ENCODE results near the gene AGAP3. TPM values are rescaled to one million over a fixed set of nuclear protein-coding genes. Genes with fewer than 3 reads are reported as not detected.

Gene AGAP3
- total RNA-seq, 1 experiment from 2014 or later, result 32.6 TPM

DNA sequence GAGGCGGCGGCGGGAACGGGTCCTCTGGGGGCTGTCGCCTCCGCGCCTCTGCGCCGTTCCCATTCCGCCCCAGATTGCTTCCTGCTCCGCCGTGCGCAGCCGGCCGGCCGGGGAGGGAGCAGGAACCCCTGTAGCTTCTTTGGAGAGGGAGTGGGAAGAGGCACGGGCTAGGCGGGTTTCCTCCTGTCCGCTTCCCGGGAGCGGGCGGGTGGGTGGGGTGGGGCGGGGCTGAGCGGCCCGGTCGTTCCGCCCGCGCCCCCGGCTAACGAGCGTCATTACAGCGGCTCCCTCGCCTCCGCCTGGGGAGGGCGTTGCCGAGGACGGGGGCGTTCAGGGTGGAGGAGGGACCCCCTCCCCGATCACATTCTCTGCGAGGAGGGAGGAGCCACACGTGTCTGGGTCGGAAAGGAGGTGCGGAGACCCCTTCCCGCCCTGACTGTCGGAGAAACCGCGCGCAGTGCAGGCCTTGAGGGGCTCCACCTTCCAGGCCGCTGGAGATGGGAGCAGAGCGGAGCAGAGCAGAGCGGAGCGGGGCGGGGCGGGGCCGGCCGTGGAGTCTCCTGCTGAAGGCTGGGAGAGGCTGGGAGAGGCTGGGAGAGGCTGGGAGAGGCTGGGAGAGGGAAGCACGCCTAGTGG is 39.7 kb downstream of the AGAP3 start:
- in situ Hi-C loops (cut with HindIII; ENCODE audit: low pct_unique_long_range_greater_than_20kb, low sequenced_read_pairs), result no loop called here
- no peak for DNase-seq (ENCODE audit: low read depth)

GRCh38 chr7:151126491-151127137 is 40.3 kb downstream of the AGAP3 start:
- in situ Hi-C loops (cut with HindIII; ENCODE audit: low pct_unique_long_range_greater_than_20kb, low sequenced_read_pairs), result no loop called here
- DNase-seq (ENCODE audit: low read depth), result no peak

DNA sequence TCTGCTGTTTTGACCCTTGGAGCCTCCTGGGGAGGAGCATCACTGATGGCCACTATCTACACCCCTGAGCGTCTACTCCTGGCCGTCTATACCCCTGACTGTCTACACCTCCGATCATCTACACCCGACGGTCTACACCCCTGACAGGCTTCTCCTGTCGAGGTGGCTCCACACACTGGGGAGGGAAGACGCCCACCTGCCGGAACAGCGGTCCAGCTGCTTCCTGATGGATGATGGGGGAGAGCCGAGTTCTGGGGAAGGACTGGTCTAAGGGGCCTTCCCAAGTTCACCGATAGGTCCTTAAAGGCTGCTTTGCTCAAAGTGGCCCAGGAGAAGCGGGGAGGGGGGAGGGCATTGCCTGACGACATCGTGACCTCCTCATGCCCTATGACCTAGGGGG is 41.9 kb downstream of the AGAP3 start:
- no peak for DNase-seq (ENCODE audit: low read depth)
- in situ Hi-C loops (cut with HindIII; ENCODE audit: low pct_unique_long_range_greater_than_20kb, low sequenced_read_pairs), result no loop called here

GRCh38 chr7:151128716-151129115 is 42.4 kb downstream of the AGAP3 start:
- in situ Hi-C loops (cut with HindIII; ENCODE audit: low pct_unique_long_range_greater_than_20kb, low sequenced_read_pairs), result no loop called here
- no peak for DNase-seq (ENCODE audit: low read depth)

GRCh38 chr7:151129117-151129959 is 43.1 kb downstream of the AGAP3 start:
- DNase-seq (ENCODE audit: low read depth), result no peak
- in situ Hi-C loops (cut with HindIII; ENCODE audit: low pct_unique_long_range_greater_than_20kb, low sequenced_read_pairs), result no loop called here

GRCh38 chr7:151129960-151130591 is 43.8 kb downstream of the AGAP3 start:
- DNase-seq (ENCODE audit: low read depth), result no peak

GRCh38 chr7:151130741-151131157 is 44.5 kb downstream of the AGAP3 start:
- in situ Hi-C loops (cut with HindIII; ENCODE audit: low pct_unique_long_range_greater_than_20kb, low sequenced_read_pairs), result no loop called here
- DNase-seq (ENCODE audit: low read depth), result no peak

More at GRCh38 chr7:151129960-151130591, 43.8 kb downstream of the AGAP3 start:
- in situ Hi-C loops (cut with HindIII; ENCODE audit: low pct_unique_long_range_greater_than_20kb, low sequenced_read_pairs), result no loop called here

DNA sequence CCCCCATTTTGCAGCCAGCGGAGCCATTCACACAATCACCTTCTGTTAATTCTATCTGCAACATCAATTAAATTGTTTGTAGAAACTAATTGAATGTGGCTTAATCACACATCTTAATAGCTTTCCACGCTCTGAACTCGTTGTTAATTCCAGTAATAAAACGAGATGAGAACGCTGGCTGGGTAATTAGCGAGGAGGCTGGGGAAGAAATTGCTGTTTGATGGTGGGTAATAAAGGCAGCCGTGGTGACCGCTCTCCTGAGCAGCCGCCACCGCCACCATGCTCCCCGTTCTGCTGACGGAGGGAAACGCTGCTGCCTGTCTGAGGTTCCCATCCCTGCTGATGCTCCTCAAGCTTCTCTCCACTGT is 44.9 kb downstream of the AGAP3 start:
- DNase-seq (ENCODE audit: low read depth), result no peak
- in situ Hi-C loops (cut with HindIII; ENCODE audit: low pct_unique_long_range_greater_than_20kb, low sequenced_read_pairs), result no loop called here

GRCh38 chr7:151131592-151132293 is 45.5 kb downstream of the AGAP3 start:
- DNase-seq (ENCODE audit: low read depth), result no peak
- in situ Hi-C loops (cut with HindIII; ENCODE audit: low pct_unique_long_range_greater_than_20kb, low sequenced_read_pairs), result no loop called here

- in situ Hi-C loops (cut with HindIII; ENCODE audit: low pct_unique_long_range_greater_than_20kb, low sequenced_read_pairs), result no loop called here
Measured at GRCh38 chr7:151132461-151133205, 46.4 kb downstream of the AGAP3 start.

DNA sequence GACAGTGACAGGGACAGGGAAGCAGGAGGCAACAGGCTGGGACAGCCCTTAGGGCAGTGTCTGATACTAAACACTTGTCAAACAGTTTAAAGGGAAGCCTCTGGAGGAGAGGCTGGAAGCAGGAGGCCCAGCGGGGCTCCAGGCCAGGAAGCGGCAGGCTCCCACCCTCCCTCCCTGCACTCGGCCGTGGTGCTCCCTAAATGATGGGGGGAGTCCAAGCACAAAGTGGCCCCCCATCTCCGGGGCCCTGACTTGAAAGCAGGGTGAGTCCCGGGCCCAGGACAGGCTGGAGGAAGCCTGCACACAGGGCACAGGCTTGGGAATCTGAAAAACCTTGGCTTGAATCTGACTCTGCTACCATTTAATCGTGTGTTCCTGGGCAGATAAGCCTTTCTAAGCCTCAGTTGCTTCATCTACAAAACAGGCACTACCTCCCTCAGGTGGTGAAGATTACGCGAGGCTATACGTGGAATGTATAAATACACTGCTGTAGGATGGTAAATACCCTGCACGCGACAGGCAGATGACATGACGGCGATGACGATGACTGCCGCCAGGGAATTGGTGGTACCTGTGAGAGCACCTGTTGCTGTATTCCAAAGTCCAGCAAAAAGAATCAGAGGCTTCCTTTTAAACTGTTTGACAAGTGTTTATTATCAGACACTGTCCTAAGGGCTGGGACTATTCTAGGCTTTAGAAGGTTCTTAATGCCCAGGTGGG is 47.2 kb downstream of the AGAP3 start:
- DNase-seq (ENCODE audit: low read depth), result no peak
- in situ Hi-C loops (cut with HindIII; ENCODE audit: low pct_unique_long_range_greater_than_20kb, low sequenced_read_pairs), result no loop called here

More at GRCh38 chr7:151132461-151133205, 46.4 kb downstream of the AGAP3 start:
- no peak for DNase-seq (ENCODE audit: low read depth)

GRCh38 chr7:151133986-151134742 is 47.9 kb downstream of the AGAP3 start:
- in situ Hi-C loops (cut with HindIII; ENCODE audit: low pct_unique_long_range_greater_than_20kb, low sequenced_read_pairs), result no loop called here
- no peak for DNase-seq (ENCODE audit: low read depth)

GRCh38 chr7:151134743-151135524 is 48.7 kb downstream of the AGAP3 start:
- in situ Hi-C loops (cut with HindIII; ENCODE audit: low pct_unique_long_range_greater_than_20kb, low sequenced_read_pairs), result no loop called here
- DNase-seq (ENCODE audit: low read depth), result no peak

- in situ Hi-C loops (cut with HindIII; ENCODE audit: low pct_unique_long_range_greater_than_20kb, low sequenced_read_pairs), result no loop called here
Measured at GRCh38 chr7:151135525-151135845, 49.2 kb downstream of the AGAP3 start.

DNA sequence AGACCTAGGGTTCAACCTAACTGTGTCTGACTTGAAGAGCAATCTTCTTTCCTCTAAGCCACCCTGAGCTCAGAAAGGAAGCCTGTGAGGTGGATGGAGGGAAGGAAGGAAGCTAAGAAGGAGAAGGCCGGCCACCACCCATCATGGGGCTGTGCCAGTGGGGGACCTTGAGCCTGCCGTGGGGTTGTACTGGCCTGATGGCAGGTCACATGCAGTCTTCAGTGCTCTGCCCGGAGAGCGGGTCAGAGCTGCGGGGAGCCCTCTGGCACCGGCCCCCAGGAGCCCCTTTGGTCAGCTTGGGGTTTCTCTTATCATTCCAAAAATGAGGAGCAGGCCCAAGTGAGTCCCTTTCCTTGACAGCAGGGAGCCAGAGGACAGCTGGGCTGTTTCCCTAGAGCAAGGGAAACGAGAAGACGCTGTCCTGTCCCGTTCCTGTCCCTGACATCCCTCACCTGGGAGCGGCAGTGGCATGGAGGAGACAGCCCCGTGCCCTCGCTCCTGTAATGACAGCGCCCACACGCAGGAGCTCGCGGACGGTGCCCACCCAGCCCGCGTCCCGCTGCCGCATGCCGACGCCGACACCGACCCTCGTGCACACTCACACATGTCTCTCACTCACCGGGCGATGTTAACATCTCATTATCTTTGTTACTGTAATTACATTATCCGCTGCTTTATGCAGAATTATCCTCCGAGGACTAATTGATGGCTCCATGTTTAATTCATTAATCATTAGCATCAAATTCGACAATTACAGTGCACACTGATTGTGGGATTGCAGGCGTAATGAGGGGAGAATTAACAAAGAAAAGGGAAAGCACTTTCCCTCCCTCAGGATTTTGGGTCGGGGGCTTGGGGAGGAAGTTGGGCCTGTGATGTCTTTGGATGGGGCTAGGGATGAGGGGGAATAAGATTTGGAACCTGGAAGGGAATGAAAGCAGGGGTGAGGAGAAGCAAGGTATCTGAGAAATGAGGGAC is 49.9 kb downstream of the AGAP3 start:
- in situ Hi-C loops (cut with HindIII; ENCODE audit: low pct_unique_long_range_greater_than_20kb, low sequenced_read_pairs), result no loop called here
- DNase-seq (ENCODE audit: low read depth), result no peak

More at GRCh38 chr7:151135525-151135845, 49.2 kb downstream of the AGAP3 start:
- no peak for DNase-seq (ENCODE audit: low read depth)

All from Caki2 (cell line).